GM21786 (cell line): ENCODE data around the gene KDM2A.

Experiments used
- ATAC-seq: cut with Tn5 transposase; IDR thresholded peaks from one replicate; pipeline ENCODE4 v1.9.1; 2021; ENCODE audit not compliant: unreplicated experiment

KDM2A gene

GRCh38 chr11:67300256-67300755 lies 181.2 kb downstream of the KDM2A start:
- no peak for ATAC-seq

GRCh38 chr11:67300756-67301312 lies 181.8 kb downstream of the KDM2A start:
- no peak for ATAC-seq

GRCh38 chr11:67301313-67301921 lies 182.4 kb downstream of the KDM2A start:
- no peak for ATAC-seq

GRCh38 chr11:67301951-67302516 lies 183.0 kb downstream of the KDM2A start:
- no peak for ATAC-seq

DNA sequence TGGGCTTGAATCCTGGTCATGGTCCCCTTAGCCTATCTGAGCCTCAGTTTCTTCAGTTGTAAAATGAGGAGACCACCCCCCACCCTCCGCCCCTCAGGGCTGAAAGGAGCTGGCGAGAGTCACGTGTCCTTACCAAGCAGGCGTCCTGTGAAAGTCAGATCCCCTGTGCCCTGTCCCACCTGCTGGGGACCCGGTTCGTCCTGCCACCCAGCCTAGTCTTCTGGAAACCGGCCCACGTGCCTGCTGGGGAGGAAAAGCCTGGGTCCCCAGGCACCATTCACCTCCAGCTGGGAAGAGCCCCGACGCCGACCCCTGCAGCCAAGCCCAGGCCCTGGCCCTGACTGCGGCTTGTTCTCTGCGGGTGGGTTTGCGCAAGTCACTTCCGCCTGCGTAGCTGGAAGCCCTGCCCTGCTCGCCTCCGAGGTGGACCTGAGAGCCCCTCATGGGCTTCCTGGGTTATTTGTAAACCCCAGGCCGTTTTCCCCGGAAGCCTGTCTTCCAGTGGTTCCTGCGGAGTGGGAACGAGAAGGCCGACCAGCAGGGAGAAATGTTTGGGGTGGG lies 183.6 kb downstream of the KDM2A start:
- no peak for ATAC-seq

GRCh38 chr11:67303132-67303834 lies 184.2 kb downstream of the KDM2A start, which contains the start of gene SSH3:
Gene SSH3, plus strand, starts transcription at chr11:67303530. Its CDS starts 96 bp downstream, at chr11:67303626.
- ATAC-seq = no peak

DNA sequence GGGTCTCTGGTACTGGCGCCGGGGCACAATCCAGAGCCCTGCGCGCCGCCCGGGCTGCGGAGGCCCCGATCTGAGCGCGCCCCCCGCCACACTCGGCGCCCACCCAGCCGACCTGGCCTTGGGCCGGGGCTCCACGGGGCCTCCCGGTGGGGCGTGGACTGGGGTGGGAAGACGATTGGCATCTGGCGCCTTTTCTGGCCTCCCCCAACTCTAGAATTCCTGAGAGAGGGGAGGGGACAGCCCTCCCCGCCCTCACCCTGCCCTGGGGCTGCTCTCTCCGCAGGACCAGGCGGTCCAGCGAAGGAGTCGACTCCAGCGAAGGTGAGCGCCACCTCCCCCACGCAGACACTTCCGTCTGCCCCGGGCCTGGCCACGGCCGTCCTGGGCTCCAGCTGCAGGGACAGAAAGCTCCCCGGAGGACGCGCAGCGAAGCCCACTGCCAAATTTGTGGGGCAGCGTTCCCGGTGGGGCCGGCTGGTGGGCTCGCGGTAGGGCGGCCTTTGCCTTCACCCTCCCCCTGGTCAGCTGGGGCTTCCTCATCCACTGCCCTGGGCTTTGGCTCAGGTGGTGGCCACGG lies 184.9 kb downstream of the KDM2A start:
- ATAC-seq = no peak

- no peak for ATAC-seq
These were observed 185.5 kb downstream of the KDM2A start for GRCh38 chr11:67304511-67305113.

GRCh38 chr11:67306769-67307544 lies 187.9 kb downstream of the KDM2A start:
- ATAC-seq = no peak

DNA sequence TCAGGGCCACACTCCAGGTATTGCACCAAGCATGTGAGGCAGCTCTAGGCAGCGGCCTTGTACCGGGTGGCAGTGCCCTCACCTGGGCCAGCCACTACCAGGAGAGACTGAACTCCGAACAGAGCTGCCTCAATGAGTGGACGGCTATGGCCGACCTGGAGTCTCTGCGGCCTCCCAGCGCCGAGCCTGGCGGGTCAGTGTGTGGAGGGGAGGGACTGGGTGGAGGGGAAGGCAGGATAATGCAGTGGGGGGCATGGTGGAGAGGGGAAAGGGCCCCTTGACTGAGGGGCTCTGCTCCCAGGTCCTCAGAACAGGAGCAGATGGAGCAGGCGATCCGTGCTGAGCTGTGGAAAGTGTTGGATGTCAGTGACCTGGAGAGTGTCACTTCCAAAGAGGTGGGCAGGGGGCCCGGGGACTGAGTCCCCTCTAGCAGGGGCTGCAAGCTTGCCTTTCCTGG lies 188.5 kb downstream of the KDM2A start:
- no peak for ATAC-seq
